HEK293 (cell line): ENCODE data around the gene NAPSA.

Experiments used
- CTCF ChIP-seq: fragments of 450-650 bp; formaldehyde crosslinking; IDR thresholded peaks from 2 replicates; pipeline ENCODE4 v1.5.1; 2016; ENCODE audit warnings: missing biosample characterization, missing genetic modification characterization
- EGR2 ChIP-seq: fragments of 450-650 bp; formaldehyde crosslinking; IDR thresholded peaks from 2 replicates; pipeline ENCODE4 v1.5.1; 2016; ENCODE audit warnings: low read depth, missing biosample characterization, missing genetic modification characterization
- GLI2 ChIP-seq: fragments of 450-650 bp; formaldehyde crosslinking; IDR thresholded peaks from 2 replicates; pipeline ENCODE4; 2017; ENCODE audit warnings: missing biosample characterization, missing genetic modification characterization, low read depth, borderline replicate concordance
- PRDM10 ChIP-seq: fragments of 450-650 bp; formaldehyde crosslinking; IDR thresholded peaks from 2 replicates; pipeline ENCODE4 v1.5.1; 2016; ENCODE audit warnings: missing biosample characterization, missing genetic modification characterization
- PRDM4 ChIP-seq: fragments of 450-650 bp; formaldehyde crosslinking; IDR thresholded peaks from 2 replicates; pipeline ENCODE4 v1.5.1; 2017; ENCODE audit warnings: missing biosample characterization, missing genetic modification characterization
- SP3 ChIP-seq: fragments of 450-650 bp; formaldehyde crosslinking; IDR thresholded peaks from 2 replicates; pipeline ENCODE4 v1.5.1; 2016; ENCODE audit warnings: missing biosample characterization, missing genetic modification characterization
- SP7 ChIP-seq: fragments of 450-650 bp; formaldehyde crosslinking; IDR thresholded peaks from 2 replicates; pipeline ENCODE4 v1.5.1; 2016; ENCODE audit warnings: missing biosample characterization, missing genetic modification characterization
- TRIM28 ChIP-seq: IDR thresholded peaks from 2 replicates; pipeline ENCODE4 v1.6.1; 2011; ENCODE audit warnings: low read length, control low read depth, borderline replicate concordance
- TSHZ1 ChIP-seq: fragments of 450-650 bp; formaldehyde crosslinking; IDR thresholded peaks from 2 replicates; pipeline ENCODE4 v1.5.1; 2016; ENCODE audit warnings: missing biosample characterization, missing genetic modification characterization, borderline replicate concordance
- ZNF138 ChIP-seq: fragments of 450-650 bp; formaldehyde crosslinking; IDR thresholded peaks from 2 replicates; pipeline ENCODE4 v1.5.1; 2016; ENCODE audit warnings: missing biosample characterization, missing genetic modification characterization, borderline replicate concordance
- ZNF140 ChIP-seq: fragments of 450-650 bp; formaldehyde crosslinking; IDR thresholded peaks from 2 replicates; pipeline ENCODE4 v1.5.1; 2016; ENCODE audit warnings: missing biosample characterization, missing genetic modification characterization
- ZNF211 ChIP-seq: fragments of 450-650 bp; formaldehyde crosslinking; IDR thresholded peaks from 2 replicates; pipeline ENCODE4 v1.5.1; 2016; ENCODE audit warnings: low read depth, missing biosample characterization, missing genetic modification characterization
- ZNF24 ChIP-seq: fragments of 450-650 bp; formaldehyde crosslinking; IDR thresholded peaks from 2 replicates; pipeline ENCODE4 v1.5.1; 2016; ENCODE audit warnings: missing biosample characterization, missing genetic modification characterization
- ZNF292 ChIP-seq: fragments of 450-650 bp; formaldehyde crosslinking; IDR thresholded peaks from 2 replicates; pipeline ENCODE4 v1.5.1; 2016; ENCODE audit warnings: low read depth, missing biosample characterization, missing genetic modification characterization, borderline replicate concordance
- ZNF350 ChIP-seq: fragments of 450-650 bp; formaldehyde crosslinking; IDR thresholded peaks from 2 replicates; pipeline ENCODE4 v1.5.0; 2017; ENCODE audit warnings: missing biosample characterization, mild to moderate bottlenecking, missing genetic modification characterization
- ZNF433 ChIP-seq: fragments of 450-650 bp; formaldehyde crosslinking; IDR thresholded peaks from 2 replicates; pipeline ENCODE4 v1.5.1; 2016; ENCODE audit warnings: missing biosample characterization, missing genetic modification characterization, low read depth
- ZNF473 ChIP-seq: fragments of 450-650 bp; formaldehyde crosslinking; IDR thresholded peaks from 2 replicates; pipeline ENCODE4 v1.5.1; 2017; ENCODE audit warnings: missing biosample characterization, missing genetic modification characterization
- ZNF513 ChIP-seq: fragments of 450-650 bp; IDR thresholded peaks from 2 replicates; pipeline ENCODE4 v1.5.1; 2018; ENCODE audit warnings: missing biosample characterization, missing genetic modification characterization
- ZNF558 ChIP-seq: fragments of 450-650 bp; formaldehyde crosslinking; IDR thresholded peaks from 2 replicates; pipeline ENCODE4 v1.5.1; 2016; ENCODE audit warnings: missing biosample characterization, missing genetic modification characterization
- ZNF600 ChIP-seq: fragments of 450-650 bp; formaldehyde crosslinking; IDR thresholded peaks from 2 replicates; pipeline ENCODE4 v1.5.1; 2016; ENCODE audit warnings: missing biosample characterization, missing genetic modification characterization
- ZNF664 ChIP-seq: fragments of 450-650 bp; formaldehyde crosslinking; IDR thresholded peaks from 2 replicates; pipeline ENCODE4 v1.5.1; 2016; ENCODE audit warnings: missing biosample characterization, missing genetic modification characterization
- ZNF670 ChIP-seq: fragments of 450-650 bp; formaldehyde crosslinking; IDR thresholded peaks from 2 replicates; pipeline ENCODE4 v1.5.1; 2016; ENCODE audit warnings: missing biosample characterization, missing genetic modification characterization, low read depth
- ZNF747 ChIP-seq: fragments of 450-650 bp; formaldehyde crosslinking; IDR thresholded peaks from 2 replicates; pipeline ENCODE4 v1.5.1; 2016; ENCODE audit warnings: missing biosample characterization, missing genetic modification characterization
- ZSCAN18 ChIP-seq: fragments of 450-650 bp; formaldehyde crosslinking; IDR thresholded peaks from 2 replicates; pipeline ENCODE4 v1.5.1; 2016; ENCODE audit warnings: missing biosample characterization, missing genetic modification characterization
- ZXDB ChIP-seq: fragments of 450-650 bp; formaldehyde crosslinking; IDR thresholded peaks from 2 replicates; pipeline ENCODE4 v1.5.1; 2016; ENCODE audit warnings: missing biosample characterization, missing genetic modification characterization

Gene NAPSA

GRCh38 chr19:50329146-50329925 lies 36.1 kb downstream of the NAPSA start, which contains the start of gene KCNC3 (continued):
- TF ChIP-seq PRDM10 (tag by site-specific recombination): peak; percentile 70
- TF ChIP-seq ZNF600 (tag by site-specific recombination): 0 out of 2 replicates have a peak, but pooled peaks have one; percentile 46
- TF ChIP-seq ZNF350 (tag by site-specific recombination): no peak
- TF ChIP-seq ZNF140 (tag by site-specific recombination): no peak
- TF ChIP-seq ZNF292 (tag by site-specific recombination): no peak
- no peak for TF ChIP-seq TSHZ1 (tag by site-specific recombination)
- no peak for TF ChIP-seq ZXDB (tag by site-specific recombination)
- TF ChIP-seq ZNF664 (tag by site-specific recombination): no peak
- no peak for TF ChIP-seq ZSCAN18 (tag by site-specific recombination)
- TF ChIP-seq SP7 (tag by site-specific recombination): peak; percentile 60
- no peak for TF ChIP-seq CTCF (tag by site-specific recombination)
- TF ChIP-seq ZNF558: no peak
- no peak for TF ChIP-seq ZNF670 (tag by site-specific recombination)
- no peak for TF ChIP-seq TRIM28
- TF ChIP-seq ZNF24 (tag by site-specific recombination): peak; percentile 54; the same call in 1 of the 2 replicates
- TF ChIP-seq ZNF211: no peak
- no peak for TF ChIP-seq ZNF473 (tag by site-specific recombination)
- TF ChIP-seq SP3 (tag by site-specific recombination): peak; percentile 98
- TF ChIP-seq ZNF747 (tag by site-specific recombination): no peak
- TF ChIP-seq EGR2 (tag by site-specific recombination): no peak
- no peak for TF ChIP-seq ZNF433
- no peak for TF ChIP-seq ZNF138 (tag by site-specific recombination)
- TF ChIP-seq ZNF513 (tag by site-specific recombination): no peak
- TF ChIP-seq PRDM4 (tag by site-specific recombination): peak; percentile 94
- TF ChIP-seq GLI2: no peak
